Measurements from ENCODE around the gene LINC00632.
A peak's percentile ranks its signal among the peaks of the same experiment; 100 is the strongest.

Gene LINC00632

GRCh38 chrX:140723121-140723715, 13.7 kb downstream of the LINC00632 start:
- no peak for TF ChIP-seq CTCF (IDR thresholded peaks at IDR 0.05; ENCODE audit: extremely low read depth, insufficient read depth, missing control alignments)
- DNase-seq (ENCODE audit: low spot score) = no peak
- in situ Hi-C loops (cut with MboI; ENCODE audit: low pct_unique_long_range_greater_than_20kb, low sequenced_read_pairs, unreplicated experiment) = no loop called here

- in situ Hi-C loops (cut with MboI; ENCODE audit: low pct_unique_long_range_greater_than_20kb, low sequenced_read_pairs, unreplicated experiment) = no loop called here
- TF ChIP-seq CTCF (IDR thresholded peaks at IDR 0.05; ENCODE audit: extremely low read depth, insufficient read depth, missing control alignments) = no peak
- no peak for DNase-seq (ENCODE audit: low spot score)
Measured at GRCh38 chrX:140724309-140724708, 14.8 kb downstream of the LINC00632 start.

GRCh38 chrX:140724736-140725135, 15.2 kb downstream of the LINC00632 start:
- in situ Hi-C loops (cut with MboI; ENCODE audit: low pct_unique_long_range_greater_than_20kb, low sequenced_read_pairs, unreplicated experiment) = no loop called here
- TF ChIP-seq CTCF (IDR thresholded peaks at IDR 0.05; ENCODE audit: extremely low read depth, insufficient read depth, missing control alignments) = no peak

GRCh38 chrX:140725500-140725899, 15.9 kb downstream of the LINC00632 start:
- in situ Hi-C loops (cut with MboI; ENCODE audit: low pct_unique_long_range_greater_than_20kb, low sequenced_read_pairs, unreplicated experiment) = no loop called here
- no peak for DNase-seq (ENCODE audit: low spot score)
- no peak for TF ChIP-seq CTCF (IDR thresholded peaks at IDR 0.05; ENCODE audit: extremely low read depth, insufficient read depth, missing control alignments)

More at GRCh38 chrX:140724736-140725135, 15.2 kb downstream of the LINC00632 start:
- no peak for DNase-seq (ENCODE audit: low spot score)

GRCh38 chrX:140733766-140734342, 24.3 kb downstream of the LINC00632 start:
- TF ChIP-seq CTCF (IDR thresholded peaks at IDR 0.05; ENCODE audit: extremely low read depth, insufficient read depth, missing control alignments) = peak; percentile 80
- DNase-seq (ENCODE audit: low spot score) = peak; percentile 42
- in situ Hi-C loops (cut with MboI; ENCODE audit: low pct_unique_long_range_greater_than_20kb, low sequenced_read_pairs, unreplicated experiment) = no loop called here

- TF ChIP-seq CTCF (IDR thresholded peaks at IDR 0.05; ENCODE audit: extremely low read depth, insufficient read depth, missing control alignments) = no peak
- in situ Hi-C loops (cut with MboI; ENCODE audit: low pct_unique_long_range_greater_than_20kb, low sequenced_read_pairs, unreplicated experiment) = no loop called here
- no peak for DNase-seq (ENCODE audit: low spot score)
Measured at GRCh38 chrX:140744085-140744484, 34.5 kb downstream of the LINC00632 start.
